SK-N-MC (cell line): ENCODE results near the gene KCNMA1.

ENCODE experiments used
- DNase-seq: peaks from one replicate; pipeline ENCODE4 v3.0.0-alpha.2; 2011; ENCODE audit warnings: low read depth, low spot score
- H3K27ac ChIP-seq: fragments of 200-600 bp; sonication (generic); 2 replicates; pipeline ENCODE4 v1.5.1; 2016; ENCODE audit warnings: mixed run types
- H3K36me3 ChIP-seq: fragments of 200-600 bp; sonication (generic); 2 replicates; pipeline ENCODE4 v1.6.1; 2017; ENCODE audit warnings: antibody characterized with exemption, low read length, mixed read lengths; ENCODE audit not compliant: insufficient read depth
- H3K4me3 ChIP-seq: fragments of 200-600 bp; sonication (generic); 2 replicates; pipeline ENCODE4 v1.5.1; 2016
- H3K9ac ChIP-seq: fragments of 200-600 bp; sonication (generic); 2 replicates; pipeline ENCODE4 v1.8.0; 2017; ENCODE audit warnings: mixed run types, mixed read lengths; ENCODE audit not compliant: insufficient read length
- H3K9me3 ChIP-seq: fragments of 200-600 bp; sonication (generic); 2 replicates; pipeline ENCODE4 v1.6.1; 2017; ENCODE audit warnings: low read depth, mild to moderate bottlenecking, antibody characterized with exemption, low read length, moderate library complexity, mixed read lengths
- EZH2 ChIP-seq: fragments of 200-600 bp; sonication (generic); IDR thresholded peaks from one replicate; pipeline ENCODE4 v1.6.1; 2017; ENCODE audit warnings: antibody characterized with exemption
- FOXP2 ChIP-seq: optimal IDR thresholded peaks from 2 replicates; pipeline ENCODE3; 2011; ENCODE audit warnings: mild to moderate bottlenecking, moderate library complexity; ENCODE audit not compliant: insufficient read depth; ENCODE audit errors: extremely low read length, control extremely low read depth
- POLR2AphosphoS5 ChIP-seq: IDR thresholded peaks from 2 replicates; pipeline ENCODE4 v1.6.1; 2012; ENCODE audit warnings: mild to moderate bottlenecking, low read depth, low read length, borderline replicate concordance

The KCNMA1 gene

DNA sequence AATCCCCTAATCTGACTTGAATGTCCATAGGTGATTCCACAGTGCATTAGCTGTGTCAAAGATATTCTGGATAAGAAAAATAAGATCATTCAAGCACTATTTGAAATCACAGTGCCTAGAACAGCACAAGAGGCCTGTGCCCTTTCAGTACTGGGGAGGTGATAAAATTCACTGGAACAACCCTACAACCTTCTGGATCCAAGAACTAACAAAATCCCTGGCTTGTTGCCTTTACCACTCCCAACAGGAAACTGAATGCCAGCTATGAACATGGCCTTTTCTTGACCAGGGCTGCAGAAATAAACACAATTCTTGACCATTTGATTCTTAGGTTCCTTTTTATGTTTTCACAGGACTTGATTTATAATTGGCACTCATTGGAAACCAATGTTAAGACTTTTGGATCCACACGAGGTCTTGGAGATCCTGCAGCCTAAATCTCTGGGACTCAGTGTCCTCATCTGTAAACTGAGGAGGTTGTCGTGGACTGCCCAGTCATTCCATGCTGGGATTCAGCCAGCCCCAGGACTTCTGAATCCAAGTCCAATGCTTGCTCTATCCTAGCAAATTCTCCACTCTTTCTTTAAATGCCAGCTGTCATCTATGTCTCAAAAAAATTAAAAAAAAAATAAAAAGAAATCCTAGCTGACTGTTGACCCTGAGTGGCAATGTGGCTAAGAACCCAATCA is 624.7 kb downstream of the KCNMA1 start:
- no peaks in the 10 kb centered on the region for H3K9me3 ChIP-seq
- H3K27ac ChIP-seq: no peak overlapping the region
- TF ChIP-seq POLR2AphosphoS5 (no peak), FOXP2 (no peak), EZH2 (no peak)
- H3K36me3 ChIP-seq: no peaks in the 10 kb centered on the region
- DNase-seq: no peak
- no peak overlapping the region for H3K9ac ChIP-seq
- no peak overlapping the region for H3K4me3 ChIP-seq

DNA sequence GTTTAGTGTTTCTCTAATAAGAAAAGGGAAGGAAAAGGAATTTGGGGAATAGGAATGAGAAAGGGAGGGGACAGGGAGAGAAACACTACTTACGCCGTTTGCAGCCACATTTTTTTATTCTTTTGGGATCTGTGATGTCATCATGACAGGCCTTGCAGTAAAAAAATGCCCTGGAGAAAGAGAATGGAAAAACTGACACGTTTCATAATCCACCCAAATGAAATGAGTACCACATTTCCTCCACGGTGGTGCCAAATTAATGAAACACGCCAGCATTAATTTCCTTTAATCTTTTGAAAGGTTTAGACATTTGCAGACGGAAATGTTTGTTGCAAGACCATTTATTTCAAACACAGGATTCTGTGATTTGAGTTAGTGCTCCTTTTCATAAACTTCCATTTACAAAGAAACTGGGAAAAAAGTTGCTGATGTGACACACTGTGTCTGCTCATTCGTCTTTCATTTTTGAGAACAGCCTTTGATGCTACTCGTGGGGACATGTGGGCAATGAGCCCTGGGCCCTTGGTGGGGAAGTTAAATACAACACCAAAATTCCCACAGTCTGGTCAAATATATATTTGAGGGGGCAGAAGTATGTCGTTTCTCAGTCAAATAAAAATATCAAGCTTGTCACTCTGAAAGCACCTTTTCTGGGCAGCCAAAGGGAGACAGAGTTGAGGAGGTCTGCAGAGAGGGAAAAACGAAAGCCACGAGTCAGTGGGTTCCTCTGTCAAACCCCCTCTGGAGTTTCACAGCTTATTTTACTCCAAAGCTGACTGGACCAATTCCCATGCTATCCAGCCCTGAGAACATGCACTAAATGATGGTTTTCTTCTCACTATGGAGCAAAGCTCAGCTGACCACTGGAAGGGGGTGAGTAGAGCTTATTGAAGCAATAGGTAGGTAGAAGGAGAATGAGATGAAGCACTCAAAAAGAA is 625.5 kb downstream of the KCNMA1 start:
- Histone ChIP-seq H3K27ac (no peak overlapping the region), H3K9ac (no peak overlapping the region), H3K9me3 (no peaks in the 10 kb centered on the region), H3K4me3 (peak overlapping the region; percentile 42; the same call in 1 of the 2 replicates), H3K36me3 (no peaks in the 10 kb centered on the region)
- no peak for DNase-seq
- no peak for TF ChIP-seq EZH2

DNA sequence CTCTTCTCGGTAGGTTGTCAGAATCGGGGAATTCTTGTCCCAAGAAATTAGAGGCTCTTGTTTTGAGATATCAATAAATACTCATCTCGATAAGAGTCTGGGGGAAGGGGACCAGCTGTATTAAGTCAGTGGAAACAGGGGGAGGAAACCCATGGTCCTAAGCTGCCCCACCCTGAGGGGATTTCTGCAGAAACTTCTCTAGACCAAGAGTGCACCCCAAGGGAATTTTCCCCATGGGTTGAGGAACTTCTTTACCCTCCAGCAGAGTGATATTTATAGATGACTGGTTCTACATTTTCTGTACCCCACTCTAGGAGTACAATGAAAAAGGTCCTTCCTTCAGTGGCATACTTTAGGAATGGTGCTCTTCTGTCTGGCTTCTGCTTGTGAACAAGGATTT is 627.2 kb downstream of the KCNMA1 start:
- Histone ChIP-seq H3K27ac (no peak overlapping the region), H3K36me3 (no peaks in the 10 kb centered on the region), H3K4me3 (no peak overlapping the region), H3K9ac (no peak overlapping the region), H3K9me3 (no peaks in the 10 kb centered on the region)
- no peak for DNase-seq
- no peak for TF ChIP-seq POLR2AphosphoS5
- TF ChIP-seq FOXP2: no peak
- TF ChIP-seq EZH2: no peak

DNA sequence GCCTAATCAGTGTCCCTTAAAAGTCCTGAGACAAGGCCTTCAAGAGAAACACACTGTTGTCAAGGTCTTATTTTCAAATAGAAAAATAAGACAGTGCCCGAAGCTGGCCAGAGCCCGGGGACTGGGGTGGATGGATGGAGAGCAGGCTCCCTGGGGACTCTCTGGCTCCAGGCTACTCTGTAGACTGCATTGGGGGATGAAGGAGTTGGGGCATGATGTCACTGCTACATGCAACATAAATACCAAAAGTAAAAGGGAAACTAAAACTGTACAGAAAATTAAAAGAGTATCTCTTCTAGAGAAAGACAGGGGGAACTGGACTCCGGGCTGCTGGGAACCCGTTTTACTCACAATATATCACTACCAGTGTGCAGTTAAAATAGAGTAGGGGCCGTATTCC is 629.8 kb downstream of the KCNMA1 start:
- DNase-seq: no peak
- TF ChIP-seq EZH2 (no peak), FOXP2 (no peak), POLR2AphosphoS5 (no peak)
- Histone ChIP-seq H3K27ac (no peak overlapping the region), H3K36me3 (no peaks in the 10 kb centered on the region), H3K4me3 (no peak overlapping the region), H3K9me3 (no peaks in the 10 kb centered on the region), H3K9ac (no peak overlapping the region)

DNA sequence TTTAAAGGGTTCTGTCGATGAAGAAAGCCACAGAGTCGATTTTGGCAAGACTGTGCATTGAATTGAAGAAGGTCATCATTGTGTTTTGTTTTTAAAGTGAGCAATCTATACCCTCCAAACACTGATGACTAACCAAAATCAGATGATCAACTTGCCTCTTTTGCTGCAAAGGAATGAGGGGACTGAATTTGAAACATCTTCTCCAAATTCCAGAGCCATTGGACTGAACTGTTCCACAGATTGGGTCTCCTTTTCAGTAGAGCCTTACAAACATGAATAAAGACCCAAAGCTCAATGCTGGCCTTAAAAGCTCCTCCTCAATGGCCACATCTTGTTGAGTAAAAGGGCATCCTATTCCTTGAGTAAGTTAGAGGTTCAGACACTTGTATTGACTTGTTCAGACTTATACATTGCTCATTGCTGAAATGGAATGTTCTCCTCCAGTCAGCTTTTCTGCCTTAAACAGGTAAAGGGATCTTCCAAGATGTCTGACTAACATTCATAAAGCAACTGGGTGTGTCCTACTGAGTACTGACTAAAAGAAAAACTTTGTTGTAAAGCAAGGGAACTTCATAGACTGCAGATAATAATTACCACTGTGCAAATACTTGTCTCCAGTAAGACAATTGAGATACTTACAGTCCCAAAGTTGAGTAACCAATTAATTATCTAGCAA is 630.6 kb downstream of the KCNMA1 start:
- no peak for TF ChIP-seq EZH2
- no peak for TF ChIP-seq FOXP2
- TF ChIP-seq POLR2AphosphoS5: no peak
- no peaks in the 10 kb centered on the region for H3K36me3 ChIP-seq
- DNase-seq: no peak
- H3K9ac ChIP-seq: no peak overlapping the region
- H3K9me3 ChIP-seq: no peaks in the 10 kb centered on the region
- H3K27ac ChIP-seq: no peak overlapping the region
- H3K4me3 ChIP-seq: no peak overlapping the region

DNA sequence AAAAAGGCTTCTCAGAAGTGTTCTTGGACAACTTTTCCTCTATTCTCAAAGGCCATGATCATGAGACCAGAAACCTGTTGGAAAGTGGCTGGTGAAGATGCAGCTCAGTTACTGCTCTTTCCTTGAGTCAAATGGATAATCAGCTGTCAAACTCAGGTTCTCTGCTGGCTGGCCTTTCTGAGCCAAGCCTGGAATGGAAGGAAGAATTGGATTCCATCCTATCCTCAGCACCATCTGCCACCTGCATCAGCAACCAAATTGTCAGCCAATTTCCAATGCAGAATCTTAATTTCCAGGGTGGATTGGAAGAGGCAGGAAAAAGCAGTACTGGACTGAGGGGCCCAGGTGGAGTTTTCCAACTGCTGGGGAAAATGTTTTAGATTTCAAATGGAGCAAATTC is 631.7 kb downstream of the KCNMA1 start:
- Histone ChIP-seq H3K27ac (no peak overlapping the region), H3K9ac (no peak overlapping the region), H3K36me3 (no peaks in the 10 kb centered on the region), H3K4me3 (no peak overlapping the region), H3K9me3 (no peaks in the 10 kb centered on the region)
- TF ChIP-seq POLR2AphosphoS5 (no peak), EZH2 (no peak), FOXP2 (no peak)
- DNase-seq: no peak

DNA sequence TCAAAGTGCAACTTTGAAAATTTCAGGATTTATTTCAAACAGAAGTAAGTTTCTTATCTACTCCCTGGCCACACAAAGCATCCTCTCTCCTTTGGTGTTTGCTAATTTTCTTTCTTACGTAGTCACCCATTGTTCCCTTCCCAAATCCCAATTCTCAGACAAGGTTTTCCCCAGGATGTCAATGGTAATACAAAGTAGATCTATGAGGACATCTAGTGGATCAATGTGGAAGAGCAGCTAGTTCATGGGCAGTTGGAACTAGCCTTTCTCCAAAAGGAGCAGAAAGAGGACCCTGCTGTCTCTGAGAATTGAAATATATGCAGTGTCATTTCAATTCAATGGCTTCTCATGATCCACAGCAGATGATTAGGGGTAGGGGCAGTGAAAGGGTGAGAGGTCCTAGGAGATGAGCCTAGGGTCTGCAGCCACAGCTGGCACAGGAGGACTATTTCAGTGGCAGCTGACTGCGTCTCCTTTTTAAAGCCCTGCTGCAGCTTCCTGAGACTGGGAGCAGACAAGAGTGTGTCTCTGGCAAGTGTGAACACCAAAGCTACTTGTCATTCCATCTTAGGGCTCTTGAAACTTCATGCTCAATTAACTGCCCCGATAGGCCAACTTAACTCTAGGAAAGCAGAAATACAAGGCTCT is 632.6 kb downstream of the KCNMA1 start:
- Histone ChIP-seq H3K27ac (no peak overlapping the region), H3K36me3 (no peaks in the 10 kb centered on the region), H3K4me3 (no peak overlapping the region), H3K9ac (no peak overlapping the region), H3K9me3 (no peaks in the 10 kb centered on the region)
- DNase-seq: peak; percentile 24
- TF ChIP-seq POLR2AphosphoS5: no peak
- TF ChIP-seq FOXP2: no peak
- TF ChIP-seq EZH2: no peak

DNA sequence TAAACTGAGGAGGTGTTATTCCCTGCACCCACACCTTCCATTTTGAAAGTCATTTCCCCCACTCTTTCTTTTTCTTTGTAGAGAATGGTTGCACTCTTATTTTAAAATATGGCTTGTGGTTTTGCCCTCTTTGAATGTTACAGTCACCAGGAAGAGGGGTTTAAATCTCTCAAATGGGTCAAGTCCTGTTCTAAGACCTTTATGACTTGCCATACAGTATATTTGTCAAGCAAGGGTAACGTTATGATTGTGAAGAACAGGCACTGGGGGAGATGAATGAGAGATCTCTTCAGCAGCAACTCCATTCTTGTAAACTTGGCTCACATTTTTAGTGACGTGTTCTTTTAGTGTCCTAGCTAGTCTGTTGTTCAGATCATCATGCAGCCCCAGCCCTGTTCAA is 634.7 kb downstream of the KCNMA1 start:
- Histone ChIP-seq H3K4me3 (no peak overlapping the region), H3K9me3 (no peaks in the 10 kb centered on the region), H3K36me3 (no peaks in the 10 kb centered on the region), H3K9ac (no peak overlapping the region), H3K27ac (no peak overlapping the region)
- no peak for TF ChIP-seq EZH2
- no peak for TF ChIP-seq FOXP2
- TF ChIP-seq POLR2AphosphoS5: no peak
- DNase-seq: no peak
